ENCODE measurements around the gene MRRF.

The MRRF gene

GRCh38 chr9:122374885-122375420 is 110.3 kb downstream of the MRRF start:
- peak overlapping the region in 1 of 2 donors; percentile 1 for H3K4me3 ChIP-seq
- TF ChIP-seq, protein P1, sequence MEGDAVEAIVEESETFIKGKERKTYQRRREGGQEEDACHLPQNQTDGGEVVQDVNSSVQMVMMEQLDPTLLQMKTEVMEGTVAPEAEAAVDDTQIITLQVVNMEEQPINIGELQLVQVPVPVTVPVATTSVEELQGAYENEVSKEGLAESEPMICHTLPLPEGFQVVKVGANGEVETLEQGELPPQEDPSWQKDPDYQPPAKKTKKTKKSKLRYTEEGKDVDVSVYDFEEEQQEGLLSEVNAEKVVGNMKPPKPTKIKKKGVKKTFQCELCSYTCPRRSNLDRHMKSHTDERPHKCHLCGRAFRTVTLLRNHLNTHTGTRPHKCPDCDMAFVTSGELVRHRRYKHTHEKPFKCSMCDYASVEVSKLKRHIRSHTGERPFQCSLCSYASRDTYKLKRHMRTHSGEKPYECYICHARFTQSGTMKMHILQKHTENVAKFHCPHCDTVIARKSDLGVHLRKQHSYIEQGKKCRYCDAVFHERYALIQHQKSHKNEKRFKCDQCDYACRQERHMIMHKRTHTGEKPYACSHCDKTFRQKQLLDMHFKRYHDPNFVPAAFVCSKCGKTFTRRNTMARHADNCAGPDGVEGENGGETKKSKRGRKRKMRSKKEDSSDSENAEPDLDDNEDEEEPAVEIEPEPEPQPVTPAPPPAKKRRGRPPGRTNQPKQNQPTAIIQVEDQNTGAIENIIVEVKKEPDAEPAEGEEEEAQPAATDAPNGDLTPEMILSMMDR (IDR thresholded peaks at IDR 0.05) = no peak
- H3K27me3 ChIP-seq = peaks cover 0 to 20% of the 10 kb centered on the region in 2 donors
- peaks cover 0 to 32% (median 22%) of the 10 kb centered on the region in 4 donors for H3K4me1 ChIP-seq
- no peaks in the 10 kb centered on the region for H3K9me3 ChIP-seq
- intact Hi-C loops (cut with DNase I; ENCODE audit: low total_unique reads) = no loop called here
- DNase-seq = peak; percentile 68 to 89
- H3K36me3 ChIP-seq = no peaks in the 10 kb centered on the region
- peak overlapping the region; percentile 1 to 40 for H3K27ac ChIP-seq

DNA sequence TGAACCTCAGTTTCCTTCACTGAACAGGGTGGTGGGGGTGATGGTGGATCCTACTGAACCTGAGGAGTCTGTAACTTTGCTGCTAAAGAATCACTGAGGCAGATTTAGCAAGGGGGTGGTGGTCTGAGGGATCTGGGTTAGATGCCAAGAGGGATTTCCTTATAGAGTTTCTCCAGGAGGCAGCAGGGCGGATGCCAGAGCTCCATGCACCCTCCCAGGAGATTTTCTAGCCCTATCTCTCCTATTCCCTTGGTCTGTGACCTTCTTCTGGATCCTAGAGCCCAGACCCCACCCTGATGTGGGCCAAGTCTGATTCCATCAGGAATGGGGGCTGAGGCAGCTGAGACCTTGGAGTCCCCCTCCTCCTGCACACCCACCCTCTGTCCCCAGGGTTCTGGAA is 112.1 kb downstream of the MRRF start:
- Histone ChIP-seq H3K4me3 (no peak overlapping the region), H3K9me3 (no peaks in the 10 kb centered on the region), H3K27me3 (peaks cover 0 to 12% of the 10 kb centered on the region in 2 donors), H3K4me1 (peaks cover 0 to 21% (median 14%) of the 10 kb centered on the region in 4 donors), H3K36me3 (no peaks in the 10 kb centered on the region), H3K27ac (no peak overlapping the region)
- intact Hi-C loops (cut with DNase I; ENCODE audit: low total_unique reads) = no loop called here
- TF ChIP-seq, protein P1 (IDR thresholded peaks at IDR 0.05) = no peak
- DNase-seq = no peak

GRCh38 chr9:122377241-122378164 is 112.8 kb downstream of the MRRF start:
- DNase-seq = no peak
- Histone ChIP-seq H3K4me1 (peaks cover 0 to 21% (median 14%) of the 10 kb centered on the region in 4 donors), H3K27ac (no peak overlapping the region), H3K27me3 (peaks cover 0 to 8% of the 10 kb centered on the region in 2 donors), H3K4me3 (no peak overlapping the region), H3K36me3 (no peaks in the 10 kb centered on the region), H3K9me3 (no peaks in the 10 kb centered on the region)
- intact Hi-C loops (cut with DNase I; ENCODE audit: low total_unique reads) = no loop called here
- TF ChIP-seq, protein P1 (IDR thresholded peaks at IDR 0.05) = no peak

DNA sequence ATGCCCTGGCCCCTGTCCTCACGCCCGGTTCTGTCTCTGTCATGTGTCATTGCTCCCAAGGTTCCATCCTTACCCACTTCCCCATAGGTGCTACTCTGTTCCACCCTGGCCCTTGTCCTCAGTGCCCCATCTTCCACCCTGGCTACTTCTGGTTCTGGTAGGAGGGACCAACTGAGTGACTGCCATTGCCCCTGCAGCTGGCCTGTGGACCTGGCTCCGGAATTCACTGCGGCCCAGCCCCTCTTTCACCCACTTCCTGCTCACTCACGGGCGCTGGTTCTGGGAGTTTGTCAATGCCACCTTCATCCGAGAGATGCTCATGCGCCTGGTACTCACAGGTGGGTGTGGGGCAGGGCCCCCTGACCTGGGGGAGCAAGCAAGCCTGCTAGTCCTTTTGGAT is 113.6 kb downstream of the MRRF start:
- Histone ChIP-seq H3K27me3 (peaks cover 0 to 5% of the 10 kb centered on the region in 2 donors), H3K4me3 (no peak overlapping the region), H3K9me3 (no peaks in the 10 kb centered on the region), H3K4me1 (peaks cover 0 to 22% (median 16%) of the 10 kb centered on the region in 4 donors), H3K27ac (no peak overlapping the region), H3K36me3 (no peaks in the 10 kb centered on the region)
- TF ChIP-seq, protein P1 (IDR thresholded peaks at IDR 0.05) = no peak
- DNase-seq = no peak
- intact Hi-C loops (cut with DNase I; ENCODE audit: low total_unique reads) = no loop called here

DNA sequence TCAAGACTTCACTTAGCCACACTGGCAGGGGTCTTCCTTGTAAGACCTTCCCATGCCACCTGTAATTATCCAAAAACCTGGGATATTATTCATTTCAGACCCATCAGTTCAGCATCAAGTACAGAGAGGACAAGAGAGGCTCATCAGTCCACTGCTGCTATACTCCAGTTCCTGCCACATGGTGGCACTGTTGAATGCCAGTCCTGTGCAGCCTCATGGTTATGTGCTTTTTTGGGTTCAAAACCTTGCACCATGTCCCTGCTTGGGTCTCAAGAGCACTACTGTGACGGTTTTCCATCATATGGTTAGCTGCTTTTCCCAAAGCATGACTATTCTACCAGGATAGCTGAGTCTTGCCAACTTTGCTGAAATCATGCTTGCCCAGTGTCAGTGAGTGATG is 114.7 kb downstream of the MRRF start:
- no peaks in the 10 kb centered on the region for H3K36me3 ChIP-seq
- intact Hi-C loops (cut with DNase I; ENCODE audit: low total_unique reads) = no loop called here
- H3K27me3 ChIP-seq = peaks cover 0 to 5% of the 10 kb centered on the region in 2 donors
- H3K4me3 ChIP-seq = no peak overlapping the region
- TF ChIP-seq, protein P1 (IDR thresholded peaks at IDR 0.05) = peak in 1 of 2 experiments; percentile 5
- no peak for DNase-seq
- H3K9me3 ChIP-seq = no peaks in the 10 kb centered on the region
- peaks cover 0 to 28% (median 24%) of the 10 kb centered on the region in 4 donors for H3K4me1 ChIP-seq
- no peak overlapping the region for H3K27ac ChIP-seq
